HEK293T (cell line): ENCODE measurements around the gene KCNK7.

Experiments used
- CTCF ChIA-PET: fragments of 350-600 bp; formaldehyde crosslinking; extraction: SDS; loops from one replicate; lab custom pipeline; 2021; ENCODE audit warnings: antibody characterized with exemption, inconsistent platforms; lab: Yijun Ruan, JAX
- POLR2A ChIA-PET: fragments of 350-600 bp; formaldehyde crosslinking; extraction: SDS; loops from one replicate; lab custom pipeline; 2020; ENCODE audit warnings: antibody characterized with exemption, inconsistent platforms; lab: Yijun Ruan, JAX
- DNase-seq: peaks from one replicate; pipeline ENCODE4 v3.0.0; 2012; ENCODE audit warnings: mixed read lengths; ENCODE audit errors: extremely low spot score
- ARNT ChIP-seq: fragments of 450-650 bp; IDR thresholded peaks from 2 replicates; pipeline ENCODE4 v1.6.1; 2017; ENCODE audit warnings: mild to moderate bottlenecking
- BHLHE40 ChIP-seq: fragments of 450-650 bp; IDR thresholded peaks from 2 replicates; pipeline ENCODE4 v1.6.1; 2016; ENCODE audit warnings: mild to moderate bottlenecking, moderate library complexity, borderline replicate concordance
- CTBP1 ChIP-seq: fragments of 450-650 bp; IDR thresholded peaks from 2 replicates; pipeline ENCODE4 v1.6.1; 2016; ENCODE audit warnings: borderline replicate concordance
- ELF4 ChIP-seq: fragments of 450-650 bp; IDR thresholded peaks from 2 replicates; pipeline ENCODE4 v1.6.1; 2017; ENCODE audit warnings: antibody characterized with exemption
- FOXA1 ChIP-seq: fragments of 450-650 bp; IDR thresholded peaks from 2 replicates; pipeline ENCODE4 v1.6.1; 2016; ENCODE audit warnings: mild to moderate bottlenecking
- FOXK2 ChIP-seq: fragments of 450-650 bp; IDR thresholded peaks from 2 replicates; pipeline ENCODE4 v1.6.1; 2016; ENCODE audit warnings: mild to moderate bottlenecking
- FOXM1 ChIP-seq: fragments of 450-650 bp; IDR thresholded peaks from 2 replicates; pipeline ENCODE4 v1.6.1; 2017; ENCODE audit warnings: mild to moderate bottlenecking, borderline replicate concordance
- HDGF ChIP-seq: fragments of 450-650 bp; IDR thresholded peaks from 2 replicates; pipeline ENCODE4 v1.6.1; 2017; ENCODE audit warnings: antibody characterized with exemption, borderline replicate concordance
- L3MBTL2 ChIP-seq: fragments of 450-650 bp; conservative IDR thresholded peaks from 2 replicates; pipeline ENCODE4 v1.6.1; 2016; ENCODE audit warnings: mild to moderate bottlenecking
- LEF1 ChIP-seq: fragments of 450-650 bp; IDR thresholded peaks from 2 replicates; pipeline ENCODE4 v1.6.1; 2017; ENCODE audit warnings: mild to moderate bottlenecking, borderline replicate concordance
- NFRKB ChIP-seq: fragments of 450-650 bp; IDR thresholded peaks from 2 replicates; pipeline ENCODE4 v1.6.1; 2016; ENCODE audit warnings: mild to moderate bottlenecking, moderate library complexity
- PKNOX1 ChIP-seq: fragments of 450-650 bp; IDR thresholded peaks from 2 replicates; pipeline ENCODE4 v1.6.1; 2016
- SP1 ChIP-seq: fragments of 450-650 bp; IDR thresholded peaks from 2 replicates; pipeline ENCODE4 v1.6.1; 2017
- SUZ12 ChIP-seq: fragments of 450-650 bp; IDR thresholded peaks from 2 replicates; pipeline ENCODE4 v1.6.1; 2016; ENCODE audit warnings: mild to moderate bottlenecking
- TARDBP ChIP-seq: fragments of 450-650 bp; IDR thresholded peaks from 2 replicates; pipeline ENCODE4 v1.6.1; 2016
- ZNF384 ChIP-seq: fragments of 450-650 bp; IDR thresholded peaks from 2 replicates; pipeline ENCODE4 v1.6.1; 2016

The KCNK7 gene

DNA sequence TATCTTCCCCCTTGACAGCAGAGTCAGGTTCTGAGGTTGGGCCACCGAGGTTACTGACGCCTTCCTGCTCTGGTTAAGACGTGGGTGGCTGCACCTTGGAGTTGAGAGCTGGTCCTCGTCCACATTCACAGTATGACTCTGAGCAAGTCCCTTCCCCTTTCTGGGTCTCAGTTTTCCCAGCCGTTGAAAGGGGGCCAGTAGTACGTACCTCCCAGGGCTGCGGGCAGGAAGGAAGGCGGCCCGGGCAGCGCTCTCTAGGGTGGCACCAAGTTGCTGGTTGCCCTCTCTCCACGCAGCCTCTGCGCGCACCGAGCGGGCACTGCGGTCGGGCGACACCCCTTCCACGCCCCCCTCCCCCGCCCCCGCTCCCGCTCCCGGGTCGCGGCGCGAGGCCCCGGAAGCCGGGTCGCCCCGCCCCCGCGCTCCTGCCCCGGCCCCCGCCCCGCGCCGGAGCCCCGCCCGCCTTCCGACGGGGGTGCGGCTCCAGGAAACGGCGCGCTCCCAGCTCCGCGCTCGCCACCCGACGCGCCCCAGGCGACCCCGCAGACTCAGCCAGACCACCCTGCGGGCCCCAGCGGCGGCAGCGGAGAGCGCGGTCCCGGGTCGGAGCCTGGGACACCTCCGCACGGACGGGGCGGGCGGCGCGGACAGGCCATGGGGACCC, 19.9 kb downstream of the KCNK7 start, which contains the start of gene EHBP1L1:
TSS of gene EHBP1L1 (plus strand) at position 486 of the 664 bp plus-strand sequence. CDS start 250 bp downstream, outside the sequence.
- no peak for TF ChIP-seq NFRKB
- no peak for TF ChIP-seq HDGF
- TF ChIP-seq CTBP1 = no peak
- no peak for TF ChIP-seq L3MBTL2
- TF ChIP-seq LEF1 = no peak
- TF ChIP-seq BHLHE40 = no peak
- TF ChIP-seq ZNF384 = no peak
- no peak for TF ChIP-seq SUZ12
- no peak for TF ChIP-seq FOXK2
- TF ChIP-seq ARNT = no peak
- no peak for TF ChIP-seq ELF4
- no peak for TF ChIP-seq SP1
- no peak for TF ChIP-seq TARDBP
- no peak for TF ChIP-seq FOXA1
- no peak for TF ChIP-seq FOXM1
- no peak for TF ChIP-seq PKNOX1
- DNase-seq = peak; percentile 55
- POLR2A ChIA-PET = interaction anchor here (1.3 to 1.9 kb wide), 3 partner anchors 17 to 38 kb away, joined by 4 to 5 read pairs (median 5); no protein-coding TSS in a partner anchor
- CTCF ChIA-PET = no interaction called here

DNA sequence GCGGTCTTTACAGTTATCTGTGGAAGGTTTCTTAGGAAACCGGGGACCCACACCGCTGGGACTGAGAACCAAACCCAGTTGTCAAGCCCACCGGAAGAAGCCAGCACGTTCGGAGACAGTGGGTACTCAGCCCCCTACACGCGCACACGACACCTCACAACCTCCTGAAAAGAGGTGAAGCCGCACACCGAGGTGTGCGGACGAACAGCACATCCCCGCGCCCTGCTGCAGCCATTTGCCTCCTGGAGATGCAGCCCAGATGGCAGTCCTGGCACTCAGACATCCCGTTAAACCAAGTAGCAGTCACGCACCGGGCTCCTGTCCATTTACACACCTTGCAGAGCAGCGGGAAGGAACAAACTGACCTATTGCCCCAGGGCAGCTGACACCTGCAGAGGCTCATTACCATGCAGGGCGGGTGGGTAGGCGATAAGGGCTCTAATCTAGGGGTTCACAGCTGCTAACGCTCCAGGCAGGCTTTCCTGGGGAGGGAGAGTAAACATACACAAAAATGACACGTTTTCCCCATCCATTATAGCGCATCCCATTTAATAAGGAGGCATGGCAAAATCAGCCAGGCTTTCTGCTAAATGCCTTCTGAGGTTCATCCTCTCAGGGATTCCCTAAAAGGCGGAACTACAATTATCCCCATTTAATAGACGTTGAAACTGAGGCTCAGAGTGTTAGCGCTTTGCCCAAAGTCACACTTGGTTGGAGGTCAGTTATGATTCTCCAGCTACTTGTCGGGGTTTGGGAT, 20.6 kb downstream of the KCNK7 start:
- no peak for DNase-seq
- TF ChIP-seq ELF4 (no peak), FOXM1 (no peak), BHLHE40 (no peak), L3MBTL2 (no peak), FOXK2 (no peak), ARNT (no peak), SUZ12 (no peak), FOXA1 (no peak), ZNF384 (no peak), HDGF (no peak), CTBP1 (no peak), PKNOX1 (no peak), LEF1 (no peak)
- CTCF ChIA-PET = no interaction called here
- POLR2A ChIA-PET = interaction anchor here (1.9 kb wide), 1 partner anchor 38 kb away, joined by 5 read pairs; no protein-coding TSS in a partner anchor

DNA sequence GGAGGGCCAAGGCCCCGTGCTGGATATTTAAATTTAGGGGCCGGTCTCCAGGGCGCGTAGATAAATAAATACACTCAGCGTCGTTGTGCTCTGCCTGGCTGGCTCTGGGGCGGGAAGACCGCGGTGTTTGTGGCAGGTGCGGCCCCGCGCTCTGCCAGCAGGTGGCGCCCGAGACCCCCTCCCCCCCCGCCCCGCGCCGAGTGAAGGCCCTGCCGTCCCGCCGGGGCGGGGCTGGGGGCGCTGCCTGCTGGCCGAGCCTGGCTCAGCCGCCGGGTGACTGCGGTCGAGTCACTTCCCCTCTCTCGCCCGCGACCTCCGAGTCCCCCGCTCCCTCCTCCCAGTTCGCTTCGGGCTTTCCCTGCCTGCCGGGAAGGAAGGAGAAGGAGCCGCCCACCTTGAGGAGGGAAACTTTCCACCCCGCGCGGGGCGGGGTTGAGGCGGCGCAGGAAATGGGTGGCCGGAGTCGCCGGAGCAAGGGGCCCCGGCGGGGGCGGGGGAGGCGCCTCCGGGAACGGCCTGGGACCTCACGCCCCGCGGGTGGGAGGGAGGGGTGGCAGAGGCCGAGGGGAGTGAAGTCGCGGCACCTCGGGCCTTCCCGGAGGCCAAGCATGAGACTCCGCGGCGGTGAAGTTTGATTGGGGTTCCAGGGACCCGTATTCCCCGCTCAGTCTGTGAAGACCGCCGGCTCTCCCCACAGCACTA, 21.3 kb downstream of the KCNK7 start:
- ChIA-PET POLR2A (interaction anchor here (2.0 kb wide), 1 partner anchor 75 kb away, joined by 8 read pairs; the partner anchor contains the start of gene MALAT1), CTCF (interaction anchor here (2.0 to 4.4 kb wide), 3 partner anchors 14 to 34 kb away, joined by 6 to 50 read pairs (median 8); no protein-coding TSS in a partner anchor)
- DNase-seq = peak; percentile 89
- TF ChIP-seq NFRKB (no peak), ELF4 (no peak), FOXK2 (no peak), FOXM1 (no peak), CTBP1 (no peak), PKNOX1 (no peak), FOXA1 (no peak), TARDBP (no peak), ZNF384 (no peak)

- TF ChIP-seq PKNOX1 (no peak), ELF4 (no peak), CTBP1 (no peak), FOXA1 (no peak), SP1 (no peak), BHLHE40 (no peak), HDGF (no peak)
- ChIA-PET CTCF (interaction anchor here (0.6 to 4.4 kb wide), 6 partner anchors 13 to 119 kb away, joined by 3 to 50 read pairs (median 6); no protein-coding TSS in a partner anchor), POLR2A (interaction anchor here (0.7 to 2.0 kb wide), 7 partner anchors 14 to 74 kb away, joined by 3 to 9 read pairs (median 5); partner anchors contain the start of genes LTBP3, MALAT1, PCNX3 and SCYL1)
- no peak for DNase-seq
These were observed 22.1 kb downstream of the KCNK7 start for GRCh38 chr11:65573391-65574079.
